ENCODE data around the gene RELL1.

Gene RELL1

GRCh38 chr4:37662861-37663390 lies 23.2 kb downstream of the RELL1 start:
- Mint-ChIP-seq H3K27me3 (no peaks in the 10 kb centered on the region), H3K4me1 (peaks cover 64% of the 10 kb centered on the region), H3K4me3 (no peak overlapping the region), H3K27ac (no peak overlapping the region), H3K36me3 (peaks cover 10% of the 10 kb centered on the region), H3K9me3 (no peaks in the 10 kb centered on the region)

GRCh38 chr4:37662251-37662650 lies 23.9 kb downstream of the RELL1 start:
- Mint-ChIP-seq H3K27ac (no peak overlapping the region), H3K36me3 (peaks cover 12% of the 10 kb centered on the region), H3K9me3 (no peaks in the 10 kb centered on the region), H3K27me3 (no peaks in the 10 kb centered on the region), H3K4me1 (peaks cover 57% of the 10 kb centered on the region), H3K4me3 (no peak overlapping the region)

GRCh38 chr4:37661772-37662171 lies 24.4 kb downstream of the RELL1 start:
- Mint-ChIP-seq H3K4me3 (no peak overlapping the region), H3K9me3 (no peaks in the 10 kb centered on the region), H3K4me1 (peaks cover 53% of the 10 kb centered on the region), H3K27me3 (no peaks in the 10 kb centered on the region), H3K36me3 (peaks cover 14% of the 10 kb centered on the region), H3K27ac (no peak overlapping the region)

- no peak overlapping the region for H3K4me3 Mint-ChIP-seq
- no peaks in the 10 kb centered on the region for H3K9me3 Mint-ChIP-seq
- peaks cover 34% of the 10 kb centered on the region for H3K4me1 Mint-ChIP-seq
- H3K36me3 Mint-ChIP-seq: peaks cover 26% of the 10 kb centered on the region
- no peak overlapping the region for H3K27ac Mint-ChIP-seq
- no peaks in the 10 kb centered on the region for H3K27me3 Mint-ChIP-seq
Observed at GRCh38 chr4:37659696-37660095, 26.5 kb downstream of the RELL1 start.

- H3K9me3 Mint-ChIP-seq: peaks cover 7% of the 10 kb centered on the region
- no peak overlapping the region for H3K4me3 Mint-ChIP-seq
- H3K36me3 Mint-ChIP-seq: peaks cover 35% of the 10 kb centered on the region
- H3K4me1 Mint-ChIP-seq: peaks cover 35% of the 10 kb centered on the region
- H3K27me3 Mint-ChIP-seq: no peaks in the 10 kb centered on the region
- no peak overlapping the region for H3K27ac Mint-ChIP-seq
Observed at GRCh38 chr4:37656649-37657048, 29.5 kb downstream of the RELL1 start.

- H3K4me3 Mint-ChIP-seq: no peak overlapping the region
- H3K4me1 Mint-ChIP-seq: peaks cover 18% of the 10 kb centered on the region
- no peaks in the 10 kb centered on the region for H3K27me3 Mint-ChIP-seq
- H3K36me3 Mint-ChIP-seq: peaks cover 32% of the 10 kb centered on the region
- no peak overlapping the region for H3K27ac Mint-ChIP-seq
- peaks cover 7% of the 10 kb centered on the region for H3K9me3 Mint-ChIP-seq
Observed at GRCh38 chr4:37653601-37654000, 32.6 kb downstream of the RELL1 start.

- Mint-ChIP-seq H3K36me3 (peaks cover 31% of the 10 kb centered on the region), H3K27ac (no peak overlapping the region), H3K27me3 (no peaks in the 10 kb centered on the region), H3K4me3 (no peak overlapping the region), H3K4me1 (peaks cover 18% of the 10 kb centered on the region), H3K9me3 (peaks cover 7% of the 10 kb centered on the region)
Observed at GRCh38 chr4:37652747-37653527, 33.2 kb downstream of the RELL1 start.

GRCh38 chr4:37651781-37652377 lies 34.3 kb downstream of the RELL1 start:
- Mint-ChIP-seq H3K27me3 (no peaks in the 10 kb centered on the region), H3K27ac (no peak overlapping the region), H3K36me3 (peaks cover 27% of the 10 kb centered on the region), H3K4me1 (peaks cover 18% of the 10 kb centered on the region), H3K9me3 (peaks cover 7% of the 10 kb centered on the region), H3K4me3 (no peak overlapping the region)

- peaks cover 7% of the 10 kb centered on the region for H3K9me3 Mint-ChIP-seq
- peaks cover 17% of the 10 kb centered on the region for H3K36me3 Mint-ChIP-seq
- H3K4me1 Mint-ChIP-seq: peaks cover 18% of the 10 kb centered on the region
- no peak overlapping the region for H3K4me3 Mint-ChIP-seq
- H3K27ac Mint-ChIP-seq: no peak overlapping the region
- H3K27me3 Mint-ChIP-seq: no peaks in the 10 kb centered on the region
Observed at GRCh38 chr4:37650481-37650880, 35.7 kb downstream of the RELL1 start.

GRCh38 chr4:37649268-37649667 lies 36.9 kb downstream of the RELL1 start:
- Mint-ChIP-seq H3K27me3 (no peaks in the 10 kb centered on the region), H3K9me3 (peaks cover 7% of the 10 kb centered on the region), H3K4me1 (peaks cover 18% of the 10 kb centered on the region), H3K36me3 (peaks cover 13% of the 10 kb centered on the region), H3K4me3 (no peak overlapping the region), H3K27ac (no peak overlapping the region)

GRCh38 chr4:37648084-37648817 lies 37.9 kb downstream of the RELL1 start:
- Mint-ChIP-seq H3K9me3 (no peaks in the 10 kb centered on the region), H3K27ac (no peak overlapping the region), H3K27me3 (no peaks in the 10 kb centered on the region)

GRCh38 chr4:37646247-37646646 lies 39.9 kb downstream of the RELL1 start:
- H3K4me3 Mint-ChIP-seq: no peak overlapping the region
- no peaks in the 10 kb centered on the region for H3K9me3 Mint-ChIP-seq
- no peak overlapping the region for H3K27ac Mint-ChIP-seq
- peaks cover 10% of the 10 kb centered on the region for H3K36me3 Mint-ChIP-seq
- no peaks in the 10 kb centered on the region for H3K27me3 Mint-ChIP-seq
- peaks cover 4% of the 10 kb centered on the region for H3K4me1 Mint-ChIP-seq

More at GRCh38 chr4:37648084-37648817, 37.9 kb downstream of the RELL1 start:
- Mint-ChIP-seq H3K36me3 (peaks cover 13% of the 10 kb centered on the region), H3K4me3 (no peak overlapping the region), H3K4me1 (peaks cover 12% of the 10 kb centered on the region)

GRCh38 chr4:37645736-37646135 lies 40.4 kb downstream of the RELL1 start:
- peaks cover 10% of the 10 kb centered on the region for H3K36me3 Mint-ChIP-seq

GRCh38 chr4:37644962-37645361 lies 41.2 kb downstream of the RELL1 start:
- no peaks in the 10 kb centered on the region for H3K9me3 Mint-ChIP-seq
- H3K27me3 Mint-ChIP-seq: no peaks in the 10 kb centered on the region
- H3K36me3 Mint-ChIP-seq: peaks cover 10% of the 10 kb centered on the region
- no peak overlapping the region for H3K27ac Mint-ChIP-seq
- H3K4me1 Mint-ChIP-seq: no peaks in the 10 kb centered on the region
- H3K4me3 Mint-ChIP-seq: no peak overlapping the region

More at GRCh38 chr4:37645736-37646135, 40.4 kb downstream of the RELL1 start:
- Mint-ChIP-seq H3K9me3 (no peaks in the 10 kb centered on the region), H3K4me3 (no peak overlapping the region), H3K27me3 (no peaks in the 10 kb centered on the region), H3K27ac (no peak overlapping the region), H3K4me1 (no peaks in the 10 kb centered on the region)

- Mint-ChIP-seq H3K36me3 (peaks cover 15% of the 10 kb centered on the region), H3K4me1 (no peaks in the 10 kb centered on the region), H3K4me3 (no peak overlapping the region), H3K27ac (no peak overlapping the region), H3K27me3 (no peaks in the 10 kb centered on the region), H3K9me3 (no peaks in the 10 kb centered on the region)
Observed at GRCh38 chr4:37641886-37642849, 44.0 kb downstream of the RELL1 start.

All from activated naive CD4-positive, alpha-beta T cell treated with anti-CD3 and anti-CD28 coated beads, Interleukin-2, amount 50 U/mL, for 24 hours (primary cell).